Tibial nerve (tissue), 4 donors: ENCODE data around the gene TSPAN3.

Experiments
- CTCF ChIP-seq, 5 experiments: fragments of 200-600 bp in 3 of 5; fragments of 450-650 bp in 2 of 5; sonication (generic) in 3 of 5; IDR thresholded peaks; one replicate each; pipeline ENCODE4 v1.5.1; 2016 to 2019; ENCODE audit warnings: antibody characterized with exemption in 5 of 5, mild to moderate bottlenecking in 3 of 5, moderate library complexity in 2 of 5
- EP300 ChIP-seq, 2 donors: sonication (generic); formaldehyde crosslinking; IDR thresholded peaks; one replicate each; pipeline ENCODE4 v1.6.1; 2017; ENCODE audit warnings: antibody characterized with exemption in 2 of 2, mild to moderate bottlenecking in 1 of 2
- POLR2A ChIP-seq, 2 donors: fragments of 450-650 bp; IDR thresholded peaks; one replicate each; pipeline ENCODE4 v1.6.1; 2017; ENCODE audit warnings: antibody characterized with exemption in 2 of 2, mild to moderate bottlenecking in 2 of 2, moderate library complexity in 2 of 2

- TF ChIP-seq CTCF (IDR thresholded peaks at IDR 0.05) (no peak), POLR2A (IDR thresholded peaks at IDR 0.05) (no peak), EP300 (IDR thresholded peaks at IDR 0.05) (no peak)
Measured at GRCh38 chr15:76994971-76995945, 75.7 kb downstream of the TSPAN3 start, which contains the start of gene PSTPIP1.
